ENCODE data around the gene RXRG.

DNA sequence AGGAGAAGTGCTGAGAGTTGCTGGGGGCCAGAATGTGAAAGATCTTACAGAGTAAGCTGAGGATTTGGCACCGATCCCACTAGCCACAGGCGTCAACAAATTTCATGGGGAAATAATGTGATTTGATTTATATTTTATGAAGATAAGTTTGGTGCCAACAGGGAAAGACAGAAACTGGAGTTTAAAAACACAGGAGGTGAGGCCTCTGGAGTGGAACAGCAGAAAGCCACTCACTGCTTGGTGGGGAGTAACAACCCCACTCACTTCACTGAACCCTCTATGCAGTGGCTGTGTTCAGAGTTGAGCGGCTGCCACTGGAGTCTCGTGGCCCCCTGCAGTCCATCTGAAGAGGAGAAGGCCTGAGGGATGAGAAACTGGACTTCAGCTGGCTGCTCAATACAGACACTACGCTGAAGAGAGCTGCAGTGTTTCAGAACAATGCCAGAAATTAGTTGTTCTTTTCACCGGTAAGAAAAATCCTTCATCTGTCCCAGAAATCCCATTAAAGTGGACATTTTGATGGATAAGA lies 48.0 kb upstream of the RXRG start:
- TF ChIP-seq, protein P1, sequence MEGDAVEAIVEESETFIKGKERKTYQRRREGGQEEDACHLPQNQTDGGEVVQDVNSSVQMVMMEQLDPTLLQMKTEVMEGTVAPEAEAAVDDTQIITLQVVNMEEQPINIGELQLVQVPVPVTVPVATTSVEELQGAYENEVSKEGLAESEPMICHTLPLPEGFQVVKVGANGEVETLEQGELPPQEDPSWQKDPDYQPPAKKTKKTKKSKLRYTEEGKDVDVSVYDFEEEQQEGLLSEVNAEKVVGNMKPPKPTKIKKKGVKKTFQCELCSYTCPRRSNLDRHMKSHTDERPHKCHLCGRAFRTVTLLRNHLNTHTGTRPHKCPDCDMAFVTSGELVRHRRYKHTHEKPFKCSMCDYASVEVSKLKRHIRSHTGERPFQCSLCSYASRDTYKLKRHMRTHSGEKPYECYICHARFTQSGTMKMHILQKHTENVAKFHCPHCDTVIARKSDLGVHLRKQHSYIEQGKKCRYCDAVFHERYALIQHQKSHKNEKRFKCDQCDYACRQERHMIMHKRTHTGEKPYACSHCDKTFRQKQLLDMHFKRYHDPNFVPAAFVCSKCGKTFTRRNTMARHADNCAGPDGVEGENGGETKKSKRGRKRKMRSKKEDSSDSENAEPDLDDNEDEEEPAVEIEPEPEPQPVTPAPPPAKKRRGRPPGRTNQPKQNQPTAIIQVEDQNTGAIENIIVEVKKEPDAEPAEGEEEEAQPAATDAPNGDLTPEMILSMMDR (IDR thresholded peaks at IDR 0.05; ENCODE audit: insufficient read depth, low read depth, low read length), result no peak
- no peak for TF ChIP-seq EZH2 (IDR thresholded peaks at IDR 0.05; ENCODE audit: insufficient read depth, low read length)
